GM23338 (cell line): ENCODE results near the gene PRDM4. TPM values are rescaled to one million over a fixed set of nuclear protein-coding genes. Genes with fewer than 3 reads are reported as not detected.

Source experiments
- ATAC-seq: fragments of 200-7000 bp; cut with Tn5 transposase; 3 replicates; pipeline ENCODE4 v1.9.1; 2020
- DNase-seq: peaks from one replicate; pipeline ENCODE4 v3.0.0-alpha.2; 2015; ENCODE audit warnings: low spot score
- H2AFZ ChIP-seq: fragments of 200-600 bp; sonication (generic); 2 replicates; pipeline ENCODE4 v1.8.0; 2016; ENCODE audit warnings: antibody characterized with exemption, mild to moderate bottlenecking, moderate library complexity
- H3F3A ChIP-seq: fragments of 200-600 bp; sonication (generic); replicated peaks from 2 replicates; pipeline ENCODE4 v1.8.0; 2017; ENCODE audit warnings: antibody characterized with exemption, mixed run types, low read depth
- H3K27ac ChIP-seq: fragments of 200-600 bp; sonication (generic); 2 replicates; pipeline ENCODE4 v1.6.1; 2016; ENCODE audit warnings: low read depth
- H3K27me3 ChIP-seq: fragments of 200-600 bp; sonication (generic); 2 replicates; pipeline ENCODE4 v1.8.0; 2016; ENCODE audit warnings: mild to moderate bottlenecking, mixed run types, moderate library complexity; ENCODE audit not compliant: insufficient read depth
- H3K36me3 ChIP-seq: fragments of 200-600 bp; sonication (generic); 2 replicates; pipeline ENCODE4 v1.8.0; 2016; ENCODE audit warnings: mild to moderate bottlenecking; ENCODE audit not compliant: insufficient read depth
- H3K4me1 ChIP-seq: fragments of 200-600 bp; sonication (generic); 2 replicates; pipeline ENCODE4 v1.8.0; 2016; ENCODE audit warnings: mild to moderate bottlenecking, moderate library complexity; ENCODE audit not compliant: insufficient read depth
- H3K4me2 ChIP-seq: fragments of 200-600 bp; sonication (generic); 2 replicates; pipeline ENCODE4 v1.7.1; 2017; ENCODE audit warnings: mixed run types
- H3K4me3 ChIP-seq: fragments of 200-600 bp; sonication (generic); 2 replicates; pipeline ENCODE4 v1.6.1; 2016; ENCODE audit warnings: mixed run types
- H3K79me2 ChIP-seq: fragments of 200-600 bp; sonication (generic); replicated peaks from 2 replicates; pipeline ENCODE4 v1.8.0; 2017; ENCODE audit warnings: mild to moderate bottlenecking; ENCODE audit not compliant: insufficient read depth
- H3K9me2 ChIP-seq: fragments of 200-600 bp; sonication (generic); 2 replicates; pipeline ENCODE4 v1.8.0; 2017; ENCODE audit not compliant: insufficient read depth
- H4K20me1 ChIP-seq: fragments of 200-600 bp; sonication (generic); replicated peaks from 2 replicates; pipeline ENCODE4 v1.8.0; 2017; ENCODE audit warnings: mild to moderate bottlenecking; ENCODE audit not compliant: insufficient read depth
- H3K27ac Mint-ChIP-seq: 2 replicates; pipeline ENCODE4 v1.8.0; 2020; ENCODE audit warnings: inconsistent platforms, mild to moderate bottlenecking, moderate library complexity, mixed read lengths
- H3K27me3 Mint-ChIP-seq: 3 replicates; pipeline ENCODE4 v1.8.0; 2022; ENCODE audit warnings: low read depth, mild to moderate bottlenecking, moderate library complexity, mixed read lengths, inconsistent platforms; ENCODE audit not compliant: insufficient read depth, poor library complexity
- H3K36me3 Mint-ChIP-seq: 3 replicates; pipeline ENCODE4 v1.8.0; 2021; ENCODE audit warnings: low read depth, mild to moderate bottlenecking, inconsistent platforms, moderate library complexity, mixed read lengths
- H3K4me1 Mint-ChIP-seq: 3 replicates; pipeline ENCODE4 v1.8.0; 2020; ENCODE audit warnings: mild to moderate bottlenecking, inconsistent platforms, mixed read lengths
- H3K4me3 Mint-ChIP-seq: 3 replicates; pipeline ENCODE4 v1.8.0; 2021; ENCODE audit warnings: moderate library complexity, mild to moderate bottlenecking, inconsistent platforms, mixed read lengths
- H3K9me3 Mint-ChIP-seq: 3 replicates; pipeline ENCODE4 v1.8.0; 2020; ENCODE audit warnings: moderate library complexity, mild to moderate bottlenecking, inconsistent platforms, mixed read lengths
- CREB1 ChIP-seq: fragments of 250-450 bp; sonication (Bioruptor Pico); IDR thresholded peaks from 2 replicates; pipeline ENCODE4 v1.5.0; 2020; ENCODE audit warnings: low read depth, mild to moderate bottlenecking, moderate library complexity
- EZH2phosphoT487 ChIP-seq: fragments of 200-600 bp; sonication (generic); IDR thresholded peaks from one replicate; pipeline ENCODE4 v1.8.1; 2018; ENCODE audit warnings: antibody characterized with exemption; ENCODE audit not compliant: unreplicated experiment
- JUNB ChIP-seq: IDR thresholded peaks from one replicate; pipeline ENCODE4 v1.6.1; 2016; ENCODE audit warnings: antibody characterized with exemption; ENCODE audit not compliant: unreplicated experiment
- NANOG ChIP-seq: IDR thresholded peaks from 2 replicates; pipeline ENCODE4 v1.6.1; 2016; ENCODE audit warnings: antibody characterized with exemption, borderline replicate concordance
- ZNF114 ChIP-seq: fragments of 250-450 bp; sonication (Bioruptor Pico); IDR thresholded peaks from 2 replicates; pipeline ENCODE4 v1.5.0; 2020; ENCODE audit warnings: mild to moderate bottlenecking, moderate library complexity
- ZNF331 ChIP-seq: fragments of 250-450 bp; sonication (Bioruptor Pico); IDR thresholded peaks from 2 replicates; pipeline ENCODE4 v1.5.0; 2020; ENCODE audit warnings: low read depth, mild to moderate bottlenecking, moderate library complexity
- polyA plus RNA-seq: library from polyadenylated mRNA; unstranded; fragments of >200 nt; fragmentation: Nextera tagmentation; extraction: Ambion mirVana; gene quantifications from 2 replicates; pipeline ENCODE4 v1.2.1, GENCODE V29; 2016
- total RNA-seq: library from RNA; depleted of rRNA; stranded (reverse); fragments of >200 nt; shearing (Covaris generic); gene quantifications from 2 replicates; pipeline ENCODE4 v1.2.3, GENCODE V29; 2014
- TF ChIP-seq, protein P1 (sequence below), 2 experiments: fragments of 200-600 bp in 1 of 2; sonication (generic) in 1 of 2; conservative IDR thresholded peaks; 2 replicates each; pipeline versions ENCODE4 v1.5.1 to v1.6.1; 2016 to 2017; ENCODE audit warnings: antibody characterized with exemption in 2 of 2, low read depth in 2 of 2, mild to moderate bottlenecking in 2 of 2, moderate library complexity in 1 of 2
- TF ChIP-seq, protein P2 (sequence below): IDR thresholded peaks from one replicate; pipeline ENCODE4 v1.6.1; 2018; ENCODE audit warnings: antibody characterized with exemption; ENCODE audit not compliant: unreplicated experiment

Gene PRDM4
- total and polyA plus RNA-seq, 2 experiments from 2014 or later = 4.9 to 17.1 TPM

DNA sequence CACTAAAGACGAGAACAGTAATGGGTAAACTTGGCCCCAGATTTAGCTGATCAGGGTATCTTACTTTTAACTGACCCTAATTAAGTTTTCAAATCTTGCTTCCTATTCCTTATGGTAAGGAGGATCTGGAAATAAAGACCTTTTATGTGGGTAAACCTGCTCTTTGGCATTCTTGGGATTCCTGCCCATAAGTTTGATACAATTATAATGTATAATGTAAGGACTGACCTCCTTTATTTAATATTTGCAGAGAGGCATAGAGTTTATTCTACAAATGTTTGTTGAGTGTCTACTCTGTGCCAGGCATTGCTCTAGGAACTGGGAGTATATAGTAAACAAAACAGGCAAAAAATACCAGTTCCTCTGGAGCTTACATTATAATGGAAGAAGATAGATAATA, 4.4 kb upstream of the PRDM4 start:
- Mint-ChIP-seq H3K9me3 (no peaks in the 10 kb centered on the region; the same call in 2 of the 3 replicates), H3K36me3 (no peaks in the 10 kb centered on the region), H3K4me3 (no peak overlapping the region), H3K27me3 (peaks cover 13% of the 10 kb centered on the region), H3K4me1 (no peaks in the 10 kb centered on the region; the same call in 2 of the 3 replicates), H3K27ac (no peak overlapping the region)
- Histone ChIP-seq H3K4me3 (no peak overlapping the region), H3K27me3 (peaks cover under 1% of the 10 kb centered on the region; the same call in 1 of the 2 replicates), H4K20me1 (no peaks in the 10 kb centered on the region), H2AFZ (no peak overlapping the region), H3K4me1 (peaks cover 3% of the 10 kb centered on the region; the same call in 1 of the 2 replicates), H3K4me2 (no peak overlapping the region), H3K36me3 (no peaks in the 10 kb centered on the region), H3K9me2 (no peaks in the 10 kb centered on the region), H3K27ac (no peak overlapping the region), H3K79me2 (peaks cover under 1% of the 10 kb centered on the region; the same call in 1 of the 2 replicates), H3F3A (no peaks in the 10 kb centered on the region)
- ATAC-seq = no peak
- TF ChIP-seq ZNF114 (CRISPR knock-in tag) (no peak), ZNF331 (CRISPR knock-in tag) (no peak), EZH2phosphoT487 (no peak), JUNB (no peak), CREB1 (CRISPR knock-in tag) (no peak)
- TF ChIP-seq, protein P1, sequence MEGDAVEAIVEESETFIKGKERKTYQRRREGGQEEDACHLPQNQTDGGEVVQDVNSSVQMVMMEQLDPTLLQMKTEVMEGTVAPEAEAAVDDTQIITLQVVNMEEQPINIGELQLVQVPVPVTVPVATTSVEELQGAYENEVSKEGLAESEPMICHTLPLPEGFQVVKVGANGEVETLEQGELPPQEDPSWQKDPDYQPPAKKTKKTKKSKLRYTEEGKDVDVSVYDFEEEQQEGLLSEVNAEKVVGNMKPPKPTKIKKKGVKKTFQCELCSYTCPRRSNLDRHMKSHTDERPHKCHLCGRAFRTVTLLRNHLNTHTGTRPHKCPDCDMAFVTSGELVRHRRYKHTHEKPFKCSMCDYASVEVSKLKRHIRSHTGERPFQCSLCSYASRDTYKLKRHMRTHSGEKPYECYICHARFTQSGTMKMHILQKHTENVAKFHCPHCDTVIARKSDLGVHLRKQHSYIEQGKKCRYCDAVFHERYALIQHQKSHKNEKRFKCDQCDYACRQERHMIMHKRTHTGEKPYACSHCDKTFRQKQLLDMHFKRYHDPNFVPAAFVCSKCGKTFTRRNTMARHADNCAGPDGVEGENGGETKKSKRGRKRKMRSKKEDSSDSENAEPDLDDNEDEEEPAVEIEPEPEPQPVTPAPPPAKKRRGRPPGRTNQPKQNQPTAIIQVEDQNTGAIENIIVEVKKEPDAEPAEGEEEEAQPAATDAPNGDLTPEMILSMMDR (conservative IDR thresholded peaks at IDR 0.05; ENCODE audit: low read depth in 2 of 2) = no peak
- TF ChIP-seq, protein P2, sequence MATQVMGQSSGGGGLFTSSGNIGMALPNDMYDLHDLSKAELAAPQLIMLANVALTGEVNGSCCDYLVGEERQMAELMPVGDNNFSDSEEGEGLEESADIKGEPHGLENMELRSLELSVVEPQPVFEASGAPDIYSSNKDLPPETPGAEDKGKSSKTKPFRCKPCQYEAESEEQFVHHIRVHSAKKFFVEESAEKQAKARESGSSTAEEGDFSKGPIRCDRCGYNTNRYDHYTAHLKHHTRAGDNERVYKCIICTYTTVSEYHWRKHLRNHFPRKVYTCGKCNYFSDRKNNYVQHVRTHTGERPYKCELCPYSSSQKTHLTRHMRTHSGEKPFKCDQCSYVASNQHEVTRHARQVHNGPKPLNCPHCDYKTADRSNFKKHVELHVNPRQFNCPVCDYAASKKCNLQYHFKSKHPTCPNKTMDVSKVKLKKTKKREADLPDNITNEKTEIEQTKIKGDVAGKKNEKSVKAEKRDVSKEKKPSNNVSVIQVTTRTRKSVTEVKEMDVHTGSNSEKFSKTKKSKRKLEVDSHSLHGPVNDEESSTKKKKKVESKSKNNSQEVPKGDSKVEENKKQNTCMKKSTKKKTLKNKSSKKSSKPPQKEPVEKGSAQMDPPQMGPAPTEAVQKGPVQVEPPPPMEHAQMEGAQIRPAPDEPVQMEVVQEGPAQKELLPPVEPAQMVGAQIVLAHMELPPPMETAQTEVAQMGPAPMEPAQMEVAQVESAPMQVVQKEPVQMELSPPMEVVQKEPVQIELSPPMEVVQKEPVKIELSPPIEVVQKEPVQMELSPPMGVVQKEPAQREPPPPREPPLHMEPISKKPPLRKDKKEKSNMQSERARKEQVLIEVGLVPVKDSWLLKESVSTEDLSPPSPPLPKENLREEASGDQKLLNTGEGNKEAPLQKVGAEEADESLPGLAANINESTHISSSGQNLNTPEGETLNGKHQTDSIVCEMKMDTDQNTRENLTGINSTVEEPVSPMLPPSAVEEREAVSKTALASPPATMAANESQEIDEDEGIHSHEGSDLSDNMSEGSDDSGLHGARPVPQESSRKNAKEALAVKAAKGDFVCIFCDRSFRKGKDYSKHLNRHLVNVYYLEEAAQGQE = no peak
- DNase-seq = no peak

DNA sequence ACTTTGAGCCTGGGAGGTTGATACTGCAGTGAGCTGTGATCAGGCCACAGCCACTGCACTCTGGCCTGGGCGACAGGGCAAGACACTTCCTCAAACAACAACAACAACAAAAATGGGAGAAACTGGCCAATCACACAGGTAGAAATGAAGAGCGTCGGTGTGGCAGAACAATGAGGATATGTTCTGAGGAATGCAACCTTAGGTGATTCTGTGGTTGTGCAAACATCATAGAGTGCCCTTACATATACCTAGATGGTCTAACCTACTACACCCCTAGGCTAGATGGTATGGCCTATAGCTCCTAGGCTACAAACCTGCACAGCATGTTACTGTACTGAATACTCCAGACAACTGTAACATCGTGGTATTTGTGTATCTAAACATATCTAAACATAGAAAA, 3.7 kb upstream of the PRDM4 start:
- no peak for ATAC-seq
- H3K4me1 ChIP-seq = peaks cover 8% of the 10 kb centered on the region
- Mint-ChIP-seq H3K36me3 (no peaks in the 10 kb centered on the region; the same call in 2 of the 3 replicates), H3K9me3 (no peaks in the 10 kb centered on the region), H3K27me3 (peaks cover 13% of the 10 kb centered on the region), H3K27ac (no peak overlapping the region), H3K4me1 (peaks cover 7% of the 10 kb centered on the region; the same call in 2 of the 3 replicates), H3K4me3 (no peak overlapping the region)
- H2AFZ ChIP-seq = no peak overlapping the region
- no peak overlapping the region for H3K4me3 ChIP-seq
- H4K20me1 ChIP-seq = 0 out of 2 replicates have a peak, but pooled peaks cover 3% of the 10 kb centered on the region
- H3K36me3 ChIP-seq = no peaks in the 10 kb centered on the region
- H3F3A ChIP-seq = no peaks in the 10 kb centered on the region
- DNase-seq = no peak
- no peak for TF ChIP-seq NANOG
- no peaks in the 10 kb centered on the region for H3K27me3 ChIP-seq
- H3K27ac ChIP-seq = no peak overlapping the region
- no peaks in the 10 kb centered on the region for H3K9me2 ChIP-seq
- H3K79me2 ChIP-seq = peaks cover 7% of the 10 kb centered on the region
- no peak overlapping the region for H3K4me2 ChIP-seq
